Endothelial cell of umbilical vein (primary cell): ENCODE data around the gene MOB4. TPM values are rescaled to one million over a fixed set of nuclear protein-coding genes. Genes with fewer than 3 reads are reported as not detected.

ENCODE experiments used
- BruUV-seq: library from RNA; stranded (reverse); fragments of 400-500 nt; replicated peaks from 2 replicates; lab custom pipeline; 2021; lab: Mats Ljungman, UMichigan
- CTCF ChIA-PET: fragments of 300-600, 350-600 bp; sonication (Branson Sonifier 250); formaldehyde crosslinking; loops from one replicate; lab custom pipeline; 2021; ENCODE audit warnings: antibody characterized with exemption, inconsistent platforms; lab: Charles Lee
- POLR2A ChIA-PET: fragments of 300-600, 350-600 bp; sonication (Branson Sonifier 250); formaldehyde crosslinking; loops from one replicate; lab custom pipeline; 2021; ENCODE audit warnings: antibody characterized with exemption, inconsistent platforms; lab: Charles Lee
- DNase-seq: peaks from one replicate; pipeline ENCODE4 v3.0.0-alpha.2; 2011; ENCODE audit warnings: low read depth, low spot score
- FAIRE-seq: peaks from 2 replicates; lab custom pipeline; 2011; peaks lifted over from hg19 to GRCh38; lab: Jason Lieb, UNC
- H2AFZ ChIP-seq: 2 replicates; pipeline ENCODE4 v1.6.0; 2012; ENCODE audit warnings: low read depth, low read length, control low read depth, inconsistent platforms
- H3K27ac ChIP-seq: 2 replicates; pipeline ENCODE4 v1.5.1; 2011; ENCODE audit warnings: low read depth, mild to moderate bottlenecking, control low read depth, low read length, moderate library complexity; ENCODE audit not compliant: insufficient read depth
- H3K27me3 ChIP-seq, 2 experiments: 2 replicates each; pipeline versions ENCODE4 v1.6.0 to v1.6.1; 2011; ENCODE audit warnings: low read length in 2 of 2, mixed read lengths in 1 of 2; ENCODE audit not compliant: control insufficient read depth in 2 of 2, insufficient read depth in 2 of 2
- H3K36me3 ChIP-seq, 2 experiments: 2 replicates in 1 of 2; 3 replicates in 1 of 2; pipeline ENCODE4 v1.5.1; 2011; ENCODE audit warnings: low read length in 2 of 2, mild to moderate bottlenecking in 1 of 2, moderate library complexity in 1 of 2; ENCODE audit not compliant: control insufficient read depth in 2 of 2, insufficient read depth in 2 of 2; ENCODE audit errors: extremely low read depth in 1 of 2
- H3K4me1 ChIP-seq: 3 replicates; pipeline ENCODE4 v1.5.1; 2011; ENCODE audit warnings: mild to moderate bottlenecking, low read length; ENCODE audit not compliant: control insufficient read depth, insufficient read depth; ENCODE audit errors: extremely low read depth
- H3K4me2 ChIP-seq: 2 replicates; pipeline ENCODE4 v1.6.1; 2011; ENCODE audit warnings: low read length, control low read depth, mixed read lengths; ENCODE audit not compliant: insufficient read depth
- H3K4me3 ChIP-seq, 3 experiments: fragments of 200-600 bp in 1 of 3; sonication (generic), shearing (Covaris generic) in 1 of 3; replicated peaks in 1 of 3; 2 replicates each; pipeline ENCODE4 v1.5.1; 2011 to 2016; ENCODE audit warnings: control low read depth in 3 of 3, low read length in 3 of 3, mild to moderate bottlenecking in 2 of 3, inconsistent platforms in 1 of 3, low read depth in 1 of 3, moderate library complexity in 1 of 3; ENCODE audit not compliant: insufficient read depth in 1 of 3
- H3K79me2 ChIP-seq: 2 replicates; pipeline ENCODE4 v1.6.0; 2012; ENCODE audit warnings: low read length, inconsistent platforms; ENCODE audit not compliant: control insufficient read depth, insufficient read depth
- H3K9ac ChIP-seq: replicated peaks from 2 replicates; pipeline ENCODE3; 2011; ENCODE audit warnings: low read length, control low read depth; ENCODE audit not compliant: insufficient read depth; ENCODE audit errors: extremely low read depth
- H3K9me1 ChIP-seq: replicated peaks from 3 replicates; pipeline ENCODE4 v1.6.0; 2011; ENCODE audit warnings: mild to moderate bottlenecking, low read length; ENCODE audit not compliant: control insufficient read depth, insufficient read depth; ENCODE audit errors: extremely low read depth
- H3K9me3 ChIP-seq: replicated peaks from 2 replicates; pipeline ENCODE4 v1.5.1; 2012; ENCODE audit warnings: low read length, inconsistent platforms; ENCODE audit not compliant: control insufficient read depth, insufficient read depth
- H4K20me1 ChIP-seq: replicated peaks from 2 replicates; pipeline ENCODE3; 2011; ENCODE audit warnings: mild to moderate bottlenecking, low read length; ENCODE audit not compliant: control insufficient read depth, insufficient read depth; ENCODE audit errors: extremely low read depth
- CTCF ChIP-seq, 2 donors: IDR thresholded peaks; 1 replicate in 1 of 2; 2 replicates in 1 of 2; pipeline ENCODE4 v1.5.1; 2011; ENCODE audit warnings: low read length in 2 of 2, mild to moderate bottlenecking in 2 of 2, moderate library complexity in 2 of 2, control low read depth in 1 of 2, inconsistent platforms in 1 of 2, low read depth in 1 of 2; ENCODE audit not compliant: insufficient read depth in 1 of 2; ENCODE audit errors: extremely low read depth in 1 of 2
- EZH2 ChIP-seq: IDR thresholded peaks from 2 replicates; pipeline ENCODE4 v1.6.1; 2012; ENCODE audit warnings: borderline replicate concordance, low read depth, mild to moderate bottlenecking, moderate library complexity, low read length, inconsistent platforms; ENCODE audit not compliant: severe bottlenecking
- FOS ChIP-seq: IDR thresholded peaks from 2 replicates; pipeline ENCODE4 v1.6.1; 2011; ENCODE audit warnings: mild to moderate bottlenecking, low read length, moderate library complexity, borderline replicate concordance; ENCODE audit not compliant: insufficient read depth
- GATA2 ChIP-seq: IDR thresholded peaks from 2 replicates; pipeline ENCODE4 v1.7.0; 2011; ENCODE audit warnings: low read depth, mild to moderate bottlenecking, moderate library complexity, mixed read lengths, low read length; ENCODE audit not compliant: insufficient read length, insufficient read depth
- JUN ChIP-seq: IDR thresholded peaks from 2 replicates; pipeline ENCODE4 v1.6.1; 2011; ENCODE audit warnings: borderline replicate concordance, low read depth; ENCODE audit not compliant: insufficient read length, insufficient read depth
- MYC ChIP-seq: IDR thresholded peaks from one replicate; pipeline ENCODE4 v1.6.1; 2011; ENCODE audit warnings: mild to moderate bottlenecking, low read depth, low read length
- POLR2A ChIP-seq: IDR thresholded peaks from 2 replicates; pipeline ENCODE4 v1.6.1; 2012; ENCODE audit warnings: low read depth, mild to moderate bottlenecking, control low read depth, low read length
- POLR2AphosphoS5 ChIP-seq: IDR thresholded peaks from 2 replicates; pipeline ENCODE4 v1.6.1; 2012; ENCODE audit warnings: low read depth, mild to moderate bottlenecking, control low read depth, low read length, moderate library complexity; ENCODE audit not compliant: insufficient read depth
- dilution Hi-C: fragments of 300-500 bp; cut with MboI; formaldehyde crosslinking; loops from one replicate; pipeline ENCODE4 v1.15.0; 2019; ENCODE audit warnings: low sequenced_read_pairs; ENCODE audit not compliant: extremely low pct_ligation_motif_present
- intact Hi-C: fragments of 100-400 bp; cut with micrococcal nuclease; formaldehyde crosslinking; loops from one replicate; pipeline ENCODE4 v1.10.0; 2022
- polyA plus RNA-seq, 4 experiments: library from polyadenylated mRNA; depleted of rRNA in 3 of 4; stranded (reverse) in 3 of 4; unstranded in 1 of 4; fragments of >200 nt; gene quantifications; 2 replicates each; pipeline versions ENCODE4 v1.2.1 to v1.2.3, GENCODE V29; 2011 to 2012; ENCODE audit warnings: missing spikeins in 1 of 4
- total RNA-seq: library from RNA; stranded (reverse); gene quantifications from 2 replicates; pipeline ENCODE4 v1.2.3, GENCODE V29; 2021
- TF ChIP-seq, protein P1 (sequence below): IDR thresholded peaks from 2 replicates; pipeline ENCODE4 v1.6.1; 2011; ENCODE audit not compliant: insufficient read depth, insufficient read length

Gene MOB4
- total and polyA plus RNA-seq, 2 donors (not counting 3 experiments of a cell fraction or from before 2014, with no cell fraction given) = 23.9 to 27.9 TPM

DNA sequence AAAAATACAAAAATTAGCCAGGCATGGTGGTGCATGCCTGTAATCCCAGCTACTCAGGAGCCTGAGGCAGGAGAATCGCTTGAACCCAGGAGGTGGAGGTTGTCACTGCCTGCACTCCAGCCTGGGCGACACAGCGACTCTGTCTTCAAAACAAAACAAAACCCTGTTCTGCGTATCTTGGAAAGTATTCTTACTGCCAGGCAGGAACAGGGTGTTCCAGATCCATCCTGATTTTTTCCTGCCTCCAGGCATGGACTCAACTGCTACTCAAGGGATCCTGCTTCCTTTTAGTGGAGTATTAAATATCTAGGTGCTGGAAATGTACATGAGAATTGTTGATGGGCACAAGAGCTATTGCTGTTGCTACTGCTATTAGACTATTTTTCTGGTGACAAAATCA lies 28.5 kb upstream of the MOB4 start:
- H3K9me3 ChIP-seq = peaks cover 2% of the 10 kb centered on the region
- no peaks in the 10 kb centered on the region for H3K27me3 ChIP-seq
- H3K36me3 ChIP-seq = peaks cover 19 to 20% of the 10 kb centered on the region in 2 experiments
- no peaks in the 10 kb centered on the region for H3K4me1 ChIP-seq
- H4K20me1 ChIP-seq = no peaks in the 10 kb centered on the region
- CTCF ChIA-PET = no interaction called here
- H3K9me1 ChIP-seq = no peaks in the 10 kb centered on the region
- POLR2A ChIA-PET = no interaction called here
- no peak overlapping the region for H3K4me2 ChIP-seq
- dilution Hi-C loops = no loop called here
- peaks cover 2% of the 10 kb centered on the region for H3K79me2 ChIP-seq
- FAIRE-seq (no peak), DNase-seq (no peak)
- TF ChIP-seq POLR2AphosphoS5 (no peak), POLR2A (no peak), EZH2 (no peak), JUN (no peak), MYC (no peak), CTCF (IDR thresholded peaks at IDR 0.05; ENCODE audit: extremely low read depth in 1 of 2, insufficient read depth in 1 of 2, low read depth in 1 of 2, low read length in 2 of 2) (no peak), FOS (no peak), GATA2 (no peak)
- TF ChIP-seq, protein P1, sequence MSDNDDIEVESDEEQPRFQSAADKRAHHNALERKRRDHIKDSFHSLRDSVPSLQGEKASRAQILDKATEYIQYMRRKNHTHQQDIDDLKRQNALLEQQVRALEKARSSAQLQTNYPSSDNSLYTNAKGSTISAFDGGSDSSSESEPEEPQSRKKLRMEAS = no peak
- no peak overlapping the region for H3K9ac ChIP-seq
- no peak overlapping the region for H2AFZ ChIP-seq
- no peak overlapping the region for H3K27ac ChIP-seq
- no peak overlapping the region for H3K4me3 ChIP-seq
- intact Hi-C loops = loop anchor here (5.0 kb wide), 1 partner anchor 85 kb away; no protein-coding TSS in a partner anchor
- no TSS peak for BruUV-seq
